SK-N-SH (cell line): ENCODE measurements around the gene TEX22. TPM values are rescaled to one million over a fixed set of nuclear protein-coding genes. Genes with fewer than 3 reads are reported as not detected.

Source experiments
- CTCF ChIA-PET: fragments of 300-600, 350-600 bp; formaldehyde crosslinking; extraction: SDS; loops from one replicate; lab custom pipeline; 2021; lab: Yijun Ruan, JAX
- POLR2A ChIA-PET: fragments of 350-600 bp; sonication (Branson Sonifier 250); formaldehyde crosslinking; extraction: SDS; loops from one replicate; lab custom pipeline; 2020; ENCODE audit warnings: antibody characterized with exemption, inconsistent platforms; lab: Yijun Ruan, JAX
- DNase-seq: peaks from one replicate; pipeline ENCODE4 v3.0.0; 2012
- H2AFZ ChIP-seq: fragments of 200-600 bp; sonication (generic); 2 replicates; pipeline ENCODE4 v1.8.1; 2016; ENCODE audit warnings: antibody characterized with exemption, mild to moderate bottlenecking, low read depth
- H3F3A ChIP-seq: fragments of 200-600 bp; sonication (generic); replicated peaks from 2 replicates; pipeline ENCODE3; 2016; ENCODE audit warnings: antibody characterized with exemption, mild to moderate bottlenecking; ENCODE audit not compliant: insufficient read depth
- H3K27ac ChIP-seq, 2 experiments: fragments of 200-500 bp in 1 of 2; fragments of 200-600 bp in 1 of 2; sonication (Bioruptor generic) in 1 of 2; sonication (generic), shearing (Covaris generic) in 1 of 2; 2 replicates each; pipeline versions ENCODE4 v1.5.1 to v1.6.1; 2014 to 2016; ENCODE audit warnings: low read depth in 2 of 2, inconsistent platforms in 1 of 2, low read length in 1 of 2, mild to moderate bottlenecking in 1 of 2, mixed read lengths in 1 of 2
- H3K27me3 ChIP-seq: fragments of 200-600 bp; sonication (generic), shearing (Covaris generic); 2 replicates; pipeline ENCODE4 v1.6.1; 2016; ENCODE audit warnings: mixed run types; ENCODE audit not compliant: insufficient read depth
- H3K36me3 ChIP-seq, 2 experiments: fragments of 200-500 bp in 1 of 2; fragments of 200-600 bp in 1 of 2; sonication (Bioruptor generic) in 1 of 2; sonication (generic) in 1 of 2; replicated peaks in 1 of 2; 2 replicates each; pipeline versions ENCODE3 to v1.5.1; 2014 to 2016; ENCODE audit warnings: low read length in 1 of 2, mild to moderate bottlenecking in 1 of 2; ENCODE audit not compliant: insufficient read depth in 2 of 2, control insufficient read depth in 1 of 2
- H3K4me1 ChIP-seq, 2 experiments: fragments of 200-500 bp in 1 of 2; fragments of 200-600 bp in 1 of 2; sonication (Bioruptor generic) in 1 of 2; sonication (generic), shearing (Covaris generic) in 1 of 2; 2 replicates each; pipeline versions ENCODE4 v1.5.1 to v1.6.1; 2014 to 2016; ENCODE audit warnings: low read depth in 1 of 2, low read length in 1 of 2, mixed run types in 1 of 2; ENCODE audit not compliant: insufficient read depth in 2 of 2, control insufficient read depth in 1 of 2
- H3K4me2 ChIP-seq: fragments of 200-600 bp; sonication (generic), shearing (Covaris generic); 2 replicates; pipeline ENCODE4 v1.6.1; 2017; ENCODE audit warnings: mixed run types
- H3K4me3 ChIP-seq, 2 experiments: fragments of 200-500 bp in 1 of 2; fragments of 200-600 bp in 1 of 2; sonication (Bioruptor generic) in 1 of 2; sonication (generic), shearing (Covaris generic) in 1 of 2; 2 replicates each; pipeline versions ENCODE4 v1.5.1 to v1.8.1; 2014 to 2016; ENCODE audit warnings: low read depth in 2 of 2, inconsistent platforms in 1 of 2, low read length in 1 of 2, mild to moderate bottlenecking in 1 of 2, mixed read lengths in 1 of 2, moderate library complexity in 1 of 2
- H3K79me2 ChIP-seq: fragments of 200-600 bp; sonication (generic); 2 replicates; pipeline ENCODE4 v1.8.1; 2017; ENCODE audit warnings: mild to moderate bottlenecking; ENCODE audit not compliant: insufficient read depth
- H3K9ac ChIP-seq: fragments of 200-600 bp; sonication (generic); 2 replicates; pipeline ENCODE4 v1.6.1; 2017; ENCODE audit warnings: mixed run types
- H3K9me2 ChIP-seq: fragments of 200-600 bp; sonication (generic); 2 replicates; pipeline ENCODE4 v1.6.1; 2017; ENCODE audit warnings: mixed run types
- H3K9me3 ChIP-seq: fragments of 200-600 bp; sonication (generic); 2 replicates; pipeline ENCODE4 v1.6.1; 2017; ENCODE audit warnings: mixed run types, mild to moderate bottlenecking, moderate library complexity
- H4K20me1 ChIP-seq: fragments of 200-600 bp; sonication (generic); 2 replicates; pipeline ENCODE4 v1.6.1; 2017; ENCODE audit warnings: mild to moderate bottlenecking, mixed run types; ENCODE audit not compliant: insufficient read depth
- CHD2 ChIP-seq: fragments of 150-350 bp; IDR thresholded peaks from 2 replicates; pipeline ENCODE4 v1.6.1; 2018; ENCODE audit warnings: low read length; ENCODE audit not compliant: partially characterized antibody
- EP300 ChIP-seq, 2 experiments: IDR thresholded peaks; 2 replicates each; pipeline versions ENCODE4 v1.4.0 to v1.6.1; 2012; ENCODE audit warnings: borderline replicate concordance in 1 of 2, low read depth in 1 of 2, low read length in 1 of 2
- FOXM1 ChIP-seq: IDR thresholded peaks from 2 replicates; pipeline ENCODE4 v1.4.0; 2012; ENCODE audit warnings: low read depth, mild to moderate bottlenecking
- GATA2 ChIP-seq: sonication (generic); formaldehyde crosslinking; IDR thresholded peaks from 2 replicates; pipeline ENCODE4 v1.5.0; 2020; ENCODE audit warnings: mild to moderate bottlenecking, missing genetic modification reagents
- JUND ChIP-seq: IDR thresholded peaks from 2 replicates; pipeline ENCODE4 v1.4.0; 2012
- NFIC ChIP-seq: IDR thresholded peaks from 2 replicates; pipeline ENCODE4 v1.4.0; 2012; ENCODE audit warnings: borderline replicate concordance
- NRF1 ChIP-seq: IDR thresholded peaks from 2 replicates; pipeline ENCODE4 v1.6.1; 2012; ENCODE audit warnings: low read depth, mild to moderate bottlenecking, low read length
- POLR2AphosphoS5 ChIP-seq: IDR thresholded peaks from 2 replicates; pipeline ENCODE4 v1.6.1; 2012; ENCODE audit warnings: low read depth, low read length
- RXRA ChIP-seq: IDR thresholded peaks from 2 replicates; pipeline ENCODE4 v1.4.0; 2012; ENCODE audit warnings: low read depth, mild to moderate bottlenecking, borderline replicate concordance
- YY1 ChIP-seq: IDR thresholded peaks from 2 replicates; pipeline ENCODE4 v1.4.0; 2012; ENCODE audit warnings: low read depth, mild to moderate bottlenecking
- WGBS: methylation state at CpG from one replicate; pipeline ENCODE4 v1.1.6; 2017; ENCODE audit warnings: low lambda C conversion rate; 5-methylcytosine and 5-hydroxymethylcytosine counted together
- polyA plus RNA-seq, 3 experiments: library from polyadenylated mRNA; depleted of rRNA; stranded (reverse); fragments of >200 nt; gene quantifications; 2 replicates each; pipeline ENCODE4 v1.2.3, GENCODE V29; 2012
- TF ChIP-seq, protein P1 (sequence below): fragments of 150-350 bp; IDR thresholded peaks from 2 replicates; pipeline ENCODE4 v1.6.1; 2017; ENCODE audit warnings: antibody characterized with exemption, low read length, low read depth, borderline replicate concordance
- TF ChIP-seq, protein P2 (sequence below): IDR thresholded peaks from 2 replicates; pipeline ENCODE4 v1.4.0; 2012; ENCODE audit warnings: low read depth, borderline replicate concordance
- TF ChIP-seq, protein P3 (sequence below): fragments of 200-600 bp; sonication (generic); IDR thresholded peaks from 2 replicates; pipeline ENCODE4 v1.6.1; 2017; ENCODE audit warnings: antibody characterized with exemption, mild to moderate bottlenecking, moderate library complexity

Gene TEX22
- polyA plus RNA-seq, 1 of the 3 experiments (the other 2 are of a cell fraction): 0.26 TPM

DNA sequence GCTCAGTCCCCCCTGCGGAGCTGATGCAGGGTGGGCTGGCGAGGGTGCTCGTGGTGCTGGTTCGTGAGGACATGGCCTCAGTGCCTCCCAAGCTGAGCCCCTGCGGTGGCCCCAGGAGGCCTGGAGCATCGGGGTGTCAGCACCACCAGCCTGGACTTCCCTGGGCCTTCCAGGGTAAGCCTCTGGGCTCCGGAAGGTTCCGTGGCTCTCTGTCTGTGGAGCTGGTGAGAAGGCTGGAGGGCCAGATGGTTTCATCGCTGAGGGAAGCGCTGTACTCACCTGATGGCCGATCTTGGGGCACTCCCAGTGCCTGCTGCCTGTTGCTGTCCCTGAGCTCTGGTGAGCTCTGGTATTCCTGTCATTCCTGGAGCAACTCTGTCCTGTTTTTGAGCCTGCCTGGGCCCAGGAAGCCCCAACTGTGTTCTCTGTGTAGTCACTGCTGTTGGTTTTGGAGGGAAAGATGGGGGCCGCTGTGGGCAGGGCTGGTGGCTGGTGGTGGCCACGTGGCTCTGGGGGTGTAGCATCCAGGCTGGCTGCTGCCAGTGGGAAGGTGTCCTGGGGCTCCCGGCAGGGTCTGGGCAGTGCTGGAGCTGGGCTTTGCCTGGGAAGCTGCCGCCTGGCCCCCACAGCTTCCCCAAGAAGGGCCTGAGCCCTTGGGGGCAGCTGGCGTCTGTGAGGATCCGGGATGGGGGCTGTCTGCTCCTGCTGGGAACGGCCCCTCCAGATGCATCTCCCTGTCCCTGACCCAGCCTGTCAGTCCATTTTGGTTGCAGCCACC lies 39.6 kb downstream of the TEX22 start:
- Histone ChIP-seq H2AFZ (no peak overlapping the region), H3K27ac (no peak overlapping the region; a peak in 1 of 4 replicates), H4K20me1 (peaks cover 77% of the 10 kb centered on the region), H3K4me1 (peaks cover 0 to 8% of the 10 kb centered on the region in 2 experiments; a peak in 1 of 4 replicates), H3K9me2 (no peaks in the 10 kb centered on the region), H3K4me2 (no peak overlapping the region), H3K9me3 (no peaks in the 10 kb centered on the region), H3K4me3 (no peak overlapping the region), H3K9ac (no peak overlapping the region), H3K79me2 (peaks cover 73% of the 10 kb centered on the region), H3K27me3 (no peaks in the 10 kb centered on the region), H3F3A (no peaks in the 10 kb centered on the region), H3K36me3 (peaks cover 3 to 28% of the 10 kb centered on the region in 2 experiments)
- ChIA-PET CTCF (interaction anchor here (0.6 to 3.8 kb wide), 6 partner anchors 10 to 52 kb away, joined by 3 to 18 read pairs (median 7); partner anchors contain the start of gene CRIP1), POLR2A (interaction anchor here (0.6 kb wide), 1 partner anchor 29 kb away, joined by 5 read pairs; no protein-coding TSS in a partner anchor)
- WGBS: 98% methylated on average over 9 of the region's 18 CpGs
- TF ChIP-seq POLR2AphosphoS5: no peak
- TF ChIP-seq, protein P1, sequence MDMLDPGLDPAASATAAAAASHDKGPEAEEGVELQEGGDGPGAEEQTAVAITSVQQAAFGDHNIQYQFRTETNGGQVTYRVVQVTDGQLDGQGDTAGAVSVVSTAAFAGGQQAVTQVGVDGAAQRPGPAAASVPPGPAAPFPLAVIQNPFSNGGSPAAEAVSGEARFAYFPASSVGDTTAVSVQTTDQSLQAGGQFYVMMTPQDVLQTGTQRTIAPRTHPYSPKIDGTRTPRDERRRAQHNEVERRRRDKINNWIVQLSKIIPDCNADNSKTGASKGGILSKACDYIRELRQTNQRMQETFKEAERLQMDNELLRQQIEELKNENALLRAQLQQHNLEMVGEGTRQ: no peak
- TF ChIP-seq NFIC: no peak
- no peak for TF ChIP-seq EP300 (IDR thresholded peaks at IDR 0.05; ENCODE audit: borderline replicate concordance in 1 of 2, low read depth in 1 of 2, low read length in 1 of 2)
- no peak for TF ChIP-seq RXRA
- TF ChIP-seq, protein P2, sequence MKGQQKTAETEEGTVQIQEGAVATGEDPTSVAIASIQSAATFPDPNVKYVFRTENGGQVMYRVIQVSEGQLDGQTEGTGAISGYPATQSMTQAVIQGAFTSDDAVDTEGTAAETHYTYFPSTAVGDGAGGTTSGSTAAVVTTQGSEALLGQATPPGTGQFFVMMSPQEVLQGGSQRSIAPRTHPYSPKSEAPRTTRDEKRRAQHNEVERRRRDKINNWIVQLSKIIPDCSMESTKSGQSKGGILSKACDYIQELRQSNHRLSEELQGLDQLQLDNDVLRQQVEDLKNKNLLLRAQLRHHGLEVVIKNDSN: no peak
- TF ChIP-seq NRF1: no peak
- no peak for TF ChIP-seq FOXM1
- TF ChIP-seq JUND: no peak
- no peak for TF ChIP-seq CHD2
- TF ChIP-seq YY1: no peak
- TF ChIP-seq, protein P3, sequence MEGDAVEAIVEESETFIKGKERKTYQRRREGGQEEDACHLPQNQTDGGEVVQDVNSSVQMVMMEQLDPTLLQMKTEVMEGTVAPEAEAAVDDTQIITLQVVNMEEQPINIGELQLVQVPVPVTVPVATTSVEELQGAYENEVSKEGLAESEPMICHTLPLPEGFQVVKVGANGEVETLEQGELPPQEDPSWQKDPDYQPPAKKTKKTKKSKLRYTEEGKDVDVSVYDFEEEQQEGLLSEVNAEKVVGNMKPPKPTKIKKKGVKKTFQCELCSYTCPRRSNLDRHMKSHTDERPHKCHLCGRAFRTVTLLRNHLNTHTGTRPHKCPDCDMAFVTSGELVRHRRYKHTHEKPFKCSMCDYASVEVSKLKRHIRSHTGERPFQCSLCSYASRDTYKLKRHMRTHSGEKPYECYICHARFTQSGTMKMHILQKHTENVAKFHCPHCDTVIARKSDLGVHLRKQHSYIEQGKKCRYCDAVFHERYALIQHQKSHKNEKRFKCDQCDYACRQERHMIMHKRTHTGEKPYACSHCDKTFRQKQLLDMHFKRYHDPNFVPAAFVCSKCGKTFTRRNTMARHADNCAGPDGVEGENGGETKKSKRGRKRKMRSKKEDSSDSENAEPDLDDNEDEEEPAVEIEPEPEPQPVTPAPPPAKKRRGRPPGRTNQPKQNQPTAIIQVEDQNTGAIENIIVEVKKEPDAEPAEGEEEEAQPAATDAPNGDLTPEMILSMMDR: no peak
- no peak for TF ChIP-seq GATA2 (CRISPR knock-in tag)
- no peak for DNase-seq
